ENCODE data around the gene NEU2. TPM values are rescaled to one million over a fixed set of nuclear protein-coding genes. Genes with fewer than 3 reads are reported as not detected.
A peak's percentile ranks its signal among the peaks of the same experiment; 100 is the strongest.

NEU2 gene
- total RNA-seq, 1 experiment from 2014 or later = not detected

- DNase-seq (ENCODE audit: low spot score) = no peak
Measured at GRCh38 chr2:233076749-233077148, 44.3 kb downstream of the NEU2 start.

GRCh38 chr2:233079473-233079877 lies 47.0 kb downstream of the NEU2 start:
- DNase-seq (ENCODE audit: low spot score) = no peak

- no peak for DNase-seq (ENCODE audit: low spot score)
Measured at GRCh38 chr2:233079953-233080835, 47.7 kb downstream of the NEU2 start.

- no peak for DNase-seq (ENCODE audit: low spot score)
Measured at GRCh38 chr2:233080836-233081229, 48.4 kb downstream of the NEU2 start.

GRCh38 chr2:233081232-233081730 lies 48.8 kb downstream of the NEU2 start:
- no peak for DNase-seq (ENCODE audit: low spot score)

GRCh38 chr2:233081731-233082221 lies 49.3 kb downstream of the NEU2 start:
- DNase-seq (ENCODE audit: low spot score) = no peak

GRCh38 chr2:233082222-233082930 lies 49.9 kb downstream of the NEU2 start:
- no peak for DNase-seq (ENCODE audit: low spot score)

GRCh38 chr2:233082931-233083755 lies 50.7 kb downstream of the NEU2 start:
- no peak for DNase-seq (ENCODE audit: low spot score)

GRCh38 chr2:233083782-233084181 lies 51.3 kb downstream of the NEU2 start:
- no peak for DNase-seq (ENCODE audit: low spot score)

- DNase-seq (ENCODE audit: low spot score) = peak; percentile 18
Measured at GRCh38 chr2:233084488-233084887, 52.0 kb downstream of the NEU2 start.

Other genes starting within 250 kb of the NEU2 start
- 0.10 and 0.25 TPM in 2 replicates for gene SNORC, start 162.4 kb upstream of the NEU2 start, total RNA-seq (2014; rRNA removed; shearing (Covaris generic))
- gene NGEF, start 19.4 kb upstream of the NEU2 start, total RNA-seq (2014; rRNA removed; shearing (Covaris generic)) = 1.3 and 3.3 TPM in 2 replicates
- 0.46 TPM in 1 of 2 replicates, not detected in the other for gene INPP5D, start 27.7 kb downstream of the NEU2 start, total RNA-seq (2014; rRNA removed; shearing (Covaris generic))
- gene ATG16L1, start 219.0 kb downstream of the NEU2 start, total RNA-seq (2014; rRNA removed; shearing (Covaris generic)) = 26.6 and 30.6 TPM in 2 replicates

All from H4 (cell line).